ENCODE measurements around the gene DPRX. TPM values are rescaled to one million over a fixed set of nuclear protein-coding genes. Genes with fewer than 3 reads are reported as not detected.

DPRX gene
- total RNA-seq, 4 donors from 2014 or later = not detected

GRCh38 chr19:53639471-53639870 lies 7.7 kb downstream of the DPRX start:
- no peak overlapping the region for H3K4me3 ChIP-seq
- no peaks in the 10 kb centered on the region for H3K9me3 ChIP-seq
- WGBS, 2 donors (ENCODE audit: low coverage in 1 of 2) = 69 to 77% methylated on average over 6 to 7 of the region's 7 CpGs
- TF ChIP-seq EP300 (IDR thresholded peaks at IDR 0.05; ENCODE audit: low read depth) = no peak
- no peak for TF ChIP-seq POLR2AphosphoS5 (IDR thresholded peaks at IDR 0.05)
- no peak for TF ChIP-seq CTCF (IDR thresholded peaks at IDR 0.05)
- no peak for TF ChIP-seq POLR2A (IDR thresholded peaks at IDR 0.05)
- intact Hi-C loops (cut with DNase I; ENCODE audit: low total_unique reads) = no loop called here
- in situ Hi-C loops (cut with MboI; ENCODE audit: low pct_ligation_motif_present in 1 of 4, low pct_unique_long_range_greater_than_20kb in 1 of 4, low sequenced_read_pairs in 3 of 4) = no loop called here
- no peak overlapping the region for H3K27ac ChIP-seq
- no peak for DNase-seq
- H3K27me3 ChIP-seq = no peaks in the 10 kb centered on the region
- H3K36me3 ChIP-seq = no peaks in the 10 kb centered on the region
- no peaks in the 10 kb centered on the region for H3K4me1 ChIP-seq

GRCh38 chr19:53642381-53643099 lies 10.7 kb downstream of the DPRX start:
- Histone ChIP-seq H3K4me3 (no peak overlapping the region), H3K4me1 (no peaks in the 10 kb centered on the region), H3K27ac (no peak overlapping the region), H3K27me3 (no peaks in the 10 kb centered on the region), H3K36me3 (no peaks in the 10 kb centered on the region), H3K9me3 (no peaks in the 10 kb centered on the region)
- 60% methylated on average over 8 of the region's 8 CpGs for WGBS, 2 donors (ENCODE audit: low coverage in 1 of 2)
- intact Hi-C loops (cut with DNase I; ENCODE audit: low total_unique reads) = no loop called here
- TF ChIP-seq POLR2A (IDR thresholded peaks at IDR 0.05) (no peak), CTCF (IDR thresholded peaks at IDR 0.05) (no peak), EP300 (IDR thresholded peaks at IDR 0.05; ENCODE audit: low read depth) (no peak)
- no peak for DNase-seq
- in situ Hi-C loops (cut with MboI; ENCODE audit: low pct_ligation_motif_present in 1 of 4, low pct_unique_long_range_greater_than_20kb in 1 of 4, low sequenced_read_pairs in 3 of 4) = no loop called here

GRCh38 chr19:53644061-53644816 lies 12.4 kb downstream of the DPRX start:
- H3K4me3 ChIP-seq = no peak overlapping the region
- H3K27me3 ChIP-seq = no peaks in the 10 kb centered on the region
- no peak for TF ChIP-seq EP300 (IDR thresholded peaks at IDR 0.05; ENCODE audit: low read depth)
- TF ChIP-seq CTCF (IDR thresholded peaks at IDR 0.05) = no peak
- TF ChIP-seq POLR2A (IDR thresholded peaks at IDR 0.05) = no peak
- no peak for TF ChIP-seq POLR2AphosphoS5 (IDR thresholded peaks at IDR 0.05)
- no peaks in the 10 kb centered on the region for H3K4me1 ChIP-seq
- intact Hi-C loops (cut with DNase I; ENCODE audit: low total_unique reads) = no loop called here
- WGBS, 2 donors (ENCODE audit: low coverage in 1 of 2) = 58 to 66% methylated on average over 4 of the region's 4 CpGs
- no peak overlapping the region for H3K27ac ChIP-seq
- no peak for DNase-seq
- peaks cover 3 to 4% of the 10 kb centered on the region in 2 donors for H3K9me3 ChIP-seq
- no peaks in the 10 kb centered on the region for H3K36me3 ChIP-seq
- in situ Hi-C loops (cut with MboI; ENCODE audit: low pct_ligation_motif_present in 1 of 4, low pct_unique_long_range_greater_than_20kb in 1 of 4, low sequenced_read_pairs in 3 of 4) = no loop called here

DNA sequence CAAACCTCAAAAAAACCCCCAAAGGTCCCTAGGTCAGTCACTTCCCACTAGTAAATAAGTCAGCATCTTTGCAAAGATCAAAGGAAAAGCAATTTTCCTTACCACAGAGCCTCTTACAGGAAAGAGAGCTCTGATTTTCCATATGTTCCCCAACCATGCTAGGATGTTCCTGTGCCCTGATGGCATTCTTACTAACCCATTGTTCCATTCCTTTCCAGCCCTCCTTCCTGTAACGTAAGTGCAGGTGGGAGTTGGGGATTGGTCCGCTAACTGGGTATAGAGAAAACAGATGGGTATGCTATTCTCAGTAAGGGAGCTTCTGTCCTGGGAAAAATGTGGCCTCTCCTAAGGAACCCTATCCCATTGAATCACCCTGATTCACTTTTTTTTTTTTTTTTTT lies 14.3 kb downstream of the DPRX start:
- in situ Hi-C loops (cut with MboI; ENCODE audit: low pct_ligation_motif_present in 1 of 4, low pct_unique_long_range_greater_than_20kb in 1 of 4, low sequenced_read_pairs in 3 of 4) = no loop called here
- intact Hi-C loops (cut with DNase I; ENCODE audit: low total_unique reads) = loop anchor here (5.0 kb wide), 1 partner anchor 1241 kb away; no protein-coding TSS in a partner anchor
- Histone ChIP-seq H3K27ac (no peak overlapping the region), H3K4me3 (no peak overlapping the region), H3K36me3 (no peaks in the 10 kb centered on the region), H3K4me1 (no peaks in the 10 kb centered on the region), H3K27me3 (no peaks in the 10 kb centered on the region), H3K9me3 (peaks cover 11 to 13% of the 10 kb centered on the region in 2 donors)
- WGBS, 2 donors (ENCODE audit: low coverage in 1 of 2) = 83 to 87% methylated on average over 1 to 2 of the region's 2 CpGs
- DNase-seq = no peak
- no peak for TF ChIP-seq POLR2AphosphoS5 (IDR thresholded peaks at IDR 0.05)
- TF ChIP-seq EP300 (IDR thresholded peaks at IDR 0.05; ENCODE audit: low read depth) = no peak
- TF ChIP-seq POLR2A (IDR thresholded peaks at IDR 0.05) = no peak
- TF ChIP-seq CTCF (IDR thresholded peaks at IDR 0.05) = no peak
